GM21447 (cell line): ENCODE data around the gene CADPS.

ENCODE experiments used
- ATAC-seq: cut with Tn5 transposase; IDR thresholded peaks from one replicate; pipeline ENCODE4 v1.9.1; 2021; ENCODE audit not compliant: unreplicated experiment

Gene CADPS

DNA sequence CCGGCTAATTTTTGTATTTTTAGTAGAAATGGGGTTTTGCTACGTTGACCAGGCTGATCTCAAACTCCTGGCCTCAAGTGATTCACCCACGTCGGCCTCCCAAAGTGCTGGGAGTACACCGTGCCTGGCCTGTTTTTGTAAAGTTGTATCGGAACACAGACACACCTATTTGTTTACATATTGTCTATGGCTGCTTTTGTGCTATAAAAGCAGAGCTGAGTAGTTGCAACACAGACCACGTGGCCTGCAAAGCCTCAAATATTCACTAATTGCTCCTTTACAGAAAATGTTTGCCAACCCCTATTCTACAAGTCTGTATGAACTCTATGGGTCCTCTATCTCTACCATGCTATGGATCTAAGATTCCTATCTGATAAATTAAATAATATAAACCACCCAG lies 175.5 kb downstream of the CADPS start:
- ATAC-seq = no peak

DNA sequence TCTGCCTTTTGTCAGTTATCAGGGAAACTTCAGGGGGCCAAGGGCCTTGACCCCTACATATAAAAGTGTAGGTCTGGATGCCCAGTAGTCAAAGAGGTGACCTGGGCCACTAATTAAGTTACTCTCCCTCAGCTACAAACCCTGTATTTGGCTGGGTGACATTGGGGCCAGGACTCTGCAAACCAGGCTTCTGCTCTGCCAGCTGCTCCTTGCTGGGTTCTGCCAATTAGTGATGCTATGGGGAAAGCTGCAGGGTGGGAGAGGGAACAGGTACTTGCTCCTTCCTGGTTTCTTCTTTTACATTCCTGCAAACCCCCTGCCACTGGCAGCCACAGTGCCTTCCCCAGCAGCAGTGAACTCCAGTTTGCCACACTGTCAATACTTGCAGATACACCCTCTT lies 179.2 kb downstream of the CADPS start:
- ATAC-seq = no peak

DNA sequence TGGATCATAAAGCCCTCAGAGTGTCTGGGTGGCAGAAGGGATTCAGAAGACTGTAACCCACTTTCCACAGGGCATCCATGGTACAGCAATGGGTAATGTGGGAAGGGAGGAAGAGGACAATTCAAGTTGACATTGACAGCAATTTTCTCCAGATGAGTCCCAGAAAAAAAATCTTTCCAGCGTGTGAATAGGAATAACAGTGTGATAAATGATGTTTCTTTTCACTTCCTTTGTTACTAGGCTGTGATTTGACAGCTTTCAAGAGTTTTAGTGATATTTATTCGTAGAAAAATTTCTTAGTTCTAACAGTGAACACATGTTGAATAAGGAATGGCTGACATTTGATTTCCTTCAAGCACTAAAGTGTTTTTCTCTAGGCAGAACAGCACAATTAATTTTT lies 186.4 kb downstream of the CADPS start:
- no peak for ATAC-seq

DNA sequence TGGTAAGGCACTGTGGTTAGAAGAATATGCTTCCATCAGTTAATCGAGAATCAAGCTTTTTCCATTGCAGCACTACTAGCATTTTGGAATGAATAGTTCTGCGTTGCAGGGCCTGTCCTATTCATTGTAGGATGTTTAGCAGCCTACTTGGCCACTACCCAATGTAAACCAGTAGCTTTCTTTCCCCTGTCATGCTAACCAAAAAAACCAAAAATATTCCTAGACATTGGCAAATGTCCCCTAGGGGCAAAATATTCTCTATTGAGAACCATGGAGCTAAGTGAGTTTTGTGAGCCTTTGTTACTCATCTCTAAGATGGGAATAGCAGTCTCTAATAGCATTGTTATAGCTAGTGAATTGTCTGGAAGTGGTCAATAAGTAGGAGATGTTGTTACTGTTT lies 187.2 kb downstream of the CADPS start:
- ATAC-seq = no peak

DNA sequence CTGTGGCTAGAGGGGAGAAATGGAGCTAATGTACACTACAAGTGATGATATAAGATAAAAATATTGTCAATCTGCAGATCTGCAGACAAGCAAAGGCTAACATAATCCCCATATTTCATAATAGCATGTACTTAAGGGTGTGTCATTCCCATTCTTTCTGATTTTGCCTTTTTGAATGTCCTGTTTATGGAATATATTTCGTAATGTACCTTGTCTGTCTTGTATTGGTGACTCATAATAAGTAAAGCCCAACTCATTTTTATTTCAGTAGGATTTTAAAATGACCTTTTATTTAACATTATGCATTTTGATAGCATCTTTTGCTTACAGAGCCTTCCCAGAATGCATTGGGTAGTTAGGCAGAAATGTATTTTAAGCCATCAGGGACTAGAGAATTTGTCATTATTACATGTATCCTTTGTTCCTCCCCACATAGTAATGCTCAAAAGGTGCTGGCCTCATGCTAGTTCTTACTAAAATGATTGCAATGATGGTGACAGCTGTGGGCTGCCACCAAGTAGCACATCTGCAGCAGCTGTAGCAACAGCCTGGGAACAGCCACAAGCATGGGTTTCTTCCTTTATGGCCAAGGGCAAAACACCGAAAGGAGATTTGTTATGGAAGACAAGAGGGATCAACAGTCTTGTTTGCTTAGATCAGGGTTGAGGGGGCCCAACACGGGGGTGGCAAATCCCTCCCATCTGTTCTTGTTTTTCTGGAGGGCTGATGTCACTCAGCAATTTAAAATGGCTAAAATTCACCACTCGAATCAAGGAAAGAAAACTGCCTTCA lies 188.5 kb downstream of the CADPS start:
- ATAC-seq = no peak

DNA sequence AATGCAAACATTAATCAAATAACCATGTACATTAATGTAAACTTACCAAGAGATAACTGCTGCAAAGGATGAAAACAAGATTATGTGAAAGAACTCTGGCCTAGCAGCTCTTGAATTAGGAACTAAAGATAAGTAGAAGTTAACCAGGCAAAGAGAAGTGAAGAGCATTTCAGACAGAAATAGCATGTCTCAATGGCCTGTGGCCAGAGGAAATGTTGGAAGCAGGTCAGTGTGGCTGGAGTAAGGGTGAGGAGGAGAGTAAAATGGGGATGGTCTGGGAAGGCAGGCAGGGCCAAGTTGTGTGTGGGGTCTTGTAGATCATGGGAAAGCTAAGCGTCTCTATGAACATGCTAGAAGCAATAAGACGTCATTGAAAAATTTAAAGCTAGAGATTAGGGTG lies 192.4 kb downstream of the CADPS start:
- ATAC-seq = no peak

DNA sequence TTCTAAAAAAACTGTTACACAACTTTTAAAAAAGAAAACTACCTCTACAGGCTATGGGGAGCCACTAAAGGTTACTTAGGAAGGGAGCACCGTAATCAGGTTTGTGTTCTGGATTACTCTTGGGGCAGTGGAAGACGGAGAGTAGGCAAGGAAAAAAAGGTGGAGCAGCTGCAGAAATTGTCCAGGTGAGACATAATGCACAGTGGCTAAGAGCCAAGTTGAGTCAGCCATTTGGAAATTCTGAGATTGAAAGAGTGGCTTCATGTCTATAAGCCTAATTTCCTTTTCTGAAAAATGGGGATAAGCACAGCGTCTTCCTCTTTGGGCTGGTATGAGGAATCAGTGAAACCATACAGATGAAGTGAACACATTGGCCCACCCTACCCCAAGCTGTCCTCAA lies 195.2 kb downstream of the CADPS start:
- no peak for ATAC-seq

DNA sequence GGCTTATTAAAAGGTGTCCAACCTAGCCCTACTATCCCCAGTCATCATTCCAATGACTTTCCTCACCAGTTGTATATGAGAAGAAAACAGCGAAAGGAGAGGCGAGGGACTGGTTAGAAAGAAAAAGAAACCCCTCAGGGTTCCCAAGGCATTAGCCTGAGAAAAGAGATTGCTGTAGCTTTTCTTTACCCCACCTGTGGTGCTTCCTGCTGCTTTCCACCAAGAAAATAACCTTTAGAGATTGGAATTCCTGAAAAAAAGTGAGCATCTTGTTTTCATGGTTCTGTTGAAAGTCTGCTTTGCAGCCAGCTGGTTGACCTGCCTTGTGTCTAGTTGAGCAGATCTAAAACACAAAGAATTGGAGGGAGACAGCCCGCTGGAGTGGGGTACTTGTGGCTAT lies 196.4 kb downstream of the CADPS start:
- no peak for ATAC-seq

DNA sequence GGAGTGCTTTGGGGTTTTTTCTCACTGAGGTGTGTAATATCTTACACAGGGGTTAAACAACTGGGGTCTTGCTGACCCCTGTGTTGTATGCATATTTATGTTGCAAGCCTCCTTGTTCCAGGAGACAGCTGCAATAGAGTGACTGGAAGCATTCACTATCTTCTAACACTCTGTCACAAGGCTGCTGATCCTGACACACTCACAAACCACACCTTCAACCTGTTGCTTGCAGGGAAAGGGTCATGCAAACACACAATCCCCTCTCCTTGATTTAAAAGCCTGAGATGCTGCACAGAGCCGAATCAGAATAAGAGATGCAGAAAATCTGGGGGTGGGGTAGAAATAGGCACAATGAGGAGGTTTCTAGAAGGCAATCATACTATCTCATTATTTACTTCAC lies 197.3 kb downstream of the CADPS start:
- no peak for ATAC-seq

DNA sequence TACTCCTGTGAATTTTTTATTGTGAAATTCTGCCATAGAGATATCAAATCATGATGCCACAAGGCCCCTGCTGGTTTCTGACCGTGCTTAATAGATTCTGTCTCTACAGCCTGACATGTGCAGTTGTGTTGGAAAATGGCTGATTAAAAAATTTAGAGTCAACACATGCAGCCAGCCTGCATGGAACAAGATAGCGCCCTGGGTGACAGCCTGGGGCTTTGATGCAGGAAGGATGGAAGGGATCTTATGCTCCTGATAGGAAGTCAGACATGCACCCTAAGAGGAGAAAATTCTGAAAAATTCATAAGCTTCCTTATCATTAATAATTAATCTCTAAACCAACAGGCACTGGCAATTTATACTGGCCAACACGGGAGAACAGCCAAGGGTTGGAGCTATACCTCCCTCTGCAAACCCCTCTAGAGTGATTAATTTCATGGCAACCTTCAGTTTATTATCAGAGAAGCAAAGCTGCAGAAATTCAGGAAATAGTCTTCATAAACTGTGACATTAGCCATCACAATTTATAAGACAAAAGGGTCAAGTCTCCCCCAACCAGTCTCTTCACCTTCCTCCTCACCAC lies 198.4 kb downstream of the CADPS start:
- ATAC-seq = no peak

DNA sequence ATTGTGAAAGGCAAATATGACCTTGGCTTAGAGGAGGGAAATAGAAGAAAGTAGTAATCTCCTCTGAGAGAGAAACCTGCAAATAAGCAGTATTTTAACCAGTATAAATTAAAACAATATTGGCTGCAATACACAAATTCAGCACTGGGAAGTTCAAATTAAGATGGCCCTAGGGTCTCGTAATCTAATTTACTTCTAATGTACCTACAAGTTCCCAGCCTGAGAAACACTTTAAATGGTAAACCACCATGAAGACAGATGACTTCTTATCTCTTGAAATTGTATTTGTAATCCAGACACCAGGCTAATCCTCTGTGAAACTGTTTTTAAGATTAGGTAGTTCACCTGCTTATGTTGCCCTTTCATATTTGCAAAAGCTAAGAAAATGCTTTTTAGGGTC lies 199.7 kb downstream of the CADPS start:
- no peak for ATAC-seq

DNA sequence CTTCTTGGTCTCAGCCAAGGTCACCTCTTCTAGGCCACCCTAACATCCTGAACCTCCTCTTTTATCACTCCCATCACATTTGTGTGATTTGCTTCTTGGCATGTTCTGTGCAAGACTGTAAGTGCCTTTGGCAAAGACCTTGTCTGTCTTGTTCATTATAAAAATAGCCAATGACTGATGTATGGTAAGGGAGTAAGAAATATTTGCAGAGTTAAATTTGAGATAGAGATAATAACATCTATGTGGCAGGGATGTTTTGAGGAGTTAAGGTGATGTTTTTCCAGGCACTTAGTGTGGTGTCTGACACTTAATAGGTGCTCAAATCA lies 202.3 kb downstream of the CADPS start:
- ATAC-seq = no peak

DNA sequence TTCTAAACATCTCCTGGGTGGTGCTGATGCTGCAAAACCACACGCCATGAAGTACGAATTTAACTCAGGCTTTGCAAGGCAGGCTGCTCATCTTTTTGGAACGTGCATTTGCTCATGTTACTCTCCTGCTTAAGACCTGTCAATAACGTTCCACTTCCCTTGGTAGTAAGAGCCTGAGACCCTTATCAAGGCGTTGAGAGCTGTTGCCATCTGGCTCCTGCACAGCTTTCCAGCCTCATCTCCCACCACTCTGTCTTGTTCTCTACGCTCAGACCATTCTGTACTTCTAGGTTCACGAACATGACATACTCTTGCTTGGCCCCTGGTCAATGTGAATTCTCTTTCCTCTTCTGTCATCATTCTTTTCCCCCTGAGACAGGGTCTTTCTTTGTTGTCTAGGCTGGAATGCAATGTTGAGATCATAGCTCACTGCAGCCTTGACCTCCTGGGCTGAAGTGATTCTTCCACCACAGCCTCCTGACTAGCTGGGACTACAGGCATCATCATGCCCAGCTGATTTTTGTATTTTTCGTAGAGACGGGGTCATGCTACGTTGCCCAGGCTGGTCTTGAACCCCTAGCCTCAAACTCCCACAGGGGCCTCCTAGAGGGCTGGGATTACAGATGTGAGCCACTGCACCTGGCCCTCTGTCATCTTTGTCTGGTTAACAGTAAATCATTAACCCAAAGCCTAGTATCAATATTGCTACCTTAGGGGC lies 202.8 kb downstream of the CADPS start:
- peak; percentile 75 for ATAC-seq

DNA sequence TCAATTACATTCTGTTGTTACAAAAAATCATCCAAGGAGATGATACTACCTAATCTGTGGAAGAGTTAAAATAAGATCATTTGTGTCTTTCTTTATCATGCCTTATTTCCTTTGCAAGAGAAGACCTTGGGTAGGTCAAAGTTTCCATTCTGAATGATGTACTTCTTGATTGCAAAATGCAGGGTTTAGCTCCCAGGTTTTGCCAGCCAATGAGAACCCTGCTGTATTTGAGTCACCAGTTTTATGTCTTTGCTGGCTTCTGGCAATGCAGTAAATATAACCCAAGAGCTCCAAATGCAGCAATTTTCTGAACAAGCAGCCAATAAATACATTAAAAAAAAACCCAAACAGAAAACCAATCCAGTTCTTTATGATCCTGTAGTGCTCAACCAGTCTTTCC lies 204.9 kb downstream of the CADPS start:
- ATAC-seq = no peak

DNA sequence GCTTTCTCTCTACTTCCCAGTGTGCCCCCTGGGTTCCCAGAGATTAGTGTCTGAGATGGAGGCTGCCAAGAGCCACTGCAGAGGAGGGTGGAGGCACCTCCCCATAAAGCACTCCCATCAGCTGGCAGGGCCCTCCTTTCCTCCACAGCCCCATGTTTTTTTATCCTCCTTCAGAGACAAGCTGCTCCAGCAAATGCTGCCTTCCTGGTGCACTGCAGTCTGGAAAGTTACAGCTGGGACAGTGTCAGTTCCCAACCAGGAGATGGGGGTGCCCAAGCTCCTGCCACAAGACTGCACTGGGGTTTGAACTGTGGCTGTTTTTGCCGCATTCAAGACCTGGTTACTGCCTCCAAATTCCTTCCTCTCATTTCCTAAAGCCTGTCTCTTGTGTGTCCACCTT lies 206.1 kb downstream of the CADPS start:
- ATAC-seq = no peak

DNA sequence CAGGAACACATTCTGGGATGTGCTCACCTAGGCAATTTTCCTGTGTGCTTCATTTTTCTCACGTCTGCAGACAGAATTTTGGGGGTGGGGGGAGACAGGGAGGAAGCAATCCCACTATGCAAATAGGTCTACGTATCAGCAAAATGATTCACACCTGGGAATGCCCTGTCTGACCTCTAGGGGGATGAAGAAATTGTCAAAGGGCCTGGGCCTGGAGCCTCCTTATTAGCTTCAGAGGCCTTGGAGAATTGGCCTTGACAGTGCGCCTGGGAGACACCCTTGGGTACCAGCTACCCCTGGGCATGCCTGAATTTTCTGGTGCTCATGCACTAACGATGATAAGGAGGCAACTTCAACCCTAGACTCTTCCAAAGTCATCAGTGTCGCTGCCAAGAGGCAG lies 207.5 kb downstream of the CADPS start:
- no peak for ATAC-seq

DNA sequence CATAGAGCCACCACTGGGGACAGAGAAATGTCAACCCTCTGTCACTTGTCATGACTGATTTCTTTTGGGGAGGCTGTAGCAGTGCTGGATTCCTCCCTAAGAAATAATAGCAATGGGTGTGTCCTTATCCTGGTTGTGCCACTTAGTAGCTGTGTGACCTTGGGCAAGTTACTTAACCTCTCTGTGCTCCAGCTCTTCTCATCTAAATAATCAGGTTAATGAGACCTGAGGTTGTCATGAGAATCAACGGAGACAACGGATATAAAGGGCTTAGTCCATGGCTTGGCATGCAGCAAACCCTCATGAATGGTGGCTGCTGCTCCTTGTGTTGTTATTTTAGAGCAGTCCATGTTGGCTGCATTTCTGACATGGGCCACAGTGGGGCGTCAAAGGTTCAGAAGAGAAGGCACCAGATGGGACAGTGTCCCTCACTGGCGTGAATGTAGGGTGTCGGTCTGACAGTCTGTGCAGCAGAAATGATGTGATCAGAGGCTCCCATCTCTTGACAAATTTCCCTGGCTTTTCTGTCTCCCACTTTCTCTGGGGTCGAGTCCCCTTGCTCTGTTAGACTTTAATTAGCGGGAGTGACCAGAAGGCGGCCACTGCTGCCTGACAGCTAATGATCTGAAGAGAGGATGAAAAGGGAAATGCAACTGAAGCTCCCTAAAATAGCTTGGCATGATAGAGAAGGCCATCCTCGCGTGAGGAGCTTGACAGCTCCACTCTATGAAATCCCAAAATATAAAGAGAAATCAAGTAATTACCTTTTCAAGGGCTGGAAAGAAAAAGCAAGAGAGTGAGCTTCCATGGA lies 209.4 kb downstream of the CADPS start:
- ATAC-seq = peak; percentile 85

DNA sequence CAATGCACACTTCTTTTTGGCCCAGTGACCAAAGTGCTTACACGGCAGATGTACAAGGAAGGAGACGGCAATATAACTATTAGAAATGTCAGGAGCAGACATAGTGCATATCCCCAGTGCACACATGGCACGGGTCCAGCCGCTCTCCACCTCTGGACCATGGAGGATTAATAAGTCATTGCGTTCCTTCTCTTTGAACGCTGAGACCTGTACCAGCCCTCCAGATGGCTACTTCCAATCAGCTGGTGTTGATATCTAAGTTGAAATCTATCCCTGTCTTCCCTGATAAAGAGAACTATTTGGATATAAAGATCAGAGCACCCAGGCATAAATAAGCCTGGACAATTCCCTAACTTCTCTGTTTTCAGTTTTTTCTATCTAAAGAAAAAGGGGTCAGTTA lies 212.5 kb downstream of the CADPS start:
- ATAC-seq = no peak

DNA sequence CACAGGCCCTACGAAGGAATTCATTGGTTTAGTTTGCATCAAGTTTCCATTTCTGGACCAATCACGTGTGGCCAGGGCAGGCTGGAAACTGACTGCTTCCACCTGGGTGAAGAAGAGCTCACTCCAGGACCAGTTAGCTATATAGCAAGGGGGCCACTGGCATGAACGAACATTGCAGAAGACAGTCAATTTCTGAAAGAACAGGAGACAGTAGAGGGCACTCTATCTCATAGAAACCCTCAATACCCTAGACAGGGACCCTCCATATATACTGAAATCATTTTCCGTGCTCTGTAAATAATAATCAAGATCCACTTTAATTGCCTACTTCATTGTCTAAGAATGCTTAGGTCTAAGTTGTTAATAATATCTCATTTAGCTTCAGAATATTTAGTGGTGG lies 215.6 kb downstream of the CADPS start:
- ATAC-seq = no peak

DNA sequence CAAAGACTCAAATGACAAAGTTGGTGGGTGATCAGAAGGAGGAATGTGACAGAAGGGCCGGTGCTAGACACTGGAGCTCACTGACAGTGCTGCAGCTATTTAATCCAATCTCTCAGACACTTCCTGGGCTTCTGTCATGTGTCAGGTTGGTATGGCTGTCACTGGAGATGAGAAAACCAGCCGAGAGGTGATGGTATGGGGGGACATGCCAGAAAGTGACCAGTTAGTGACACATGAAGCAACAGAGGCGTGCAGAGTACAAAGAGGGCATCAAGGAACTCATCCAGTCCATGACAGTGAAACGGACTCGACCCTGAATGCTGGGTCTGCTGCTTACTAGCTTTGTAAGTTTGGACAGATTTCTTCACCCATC lies 219.5 kb downstream of the CADPS start:
- ATAC-seq = no peak

DNA sequence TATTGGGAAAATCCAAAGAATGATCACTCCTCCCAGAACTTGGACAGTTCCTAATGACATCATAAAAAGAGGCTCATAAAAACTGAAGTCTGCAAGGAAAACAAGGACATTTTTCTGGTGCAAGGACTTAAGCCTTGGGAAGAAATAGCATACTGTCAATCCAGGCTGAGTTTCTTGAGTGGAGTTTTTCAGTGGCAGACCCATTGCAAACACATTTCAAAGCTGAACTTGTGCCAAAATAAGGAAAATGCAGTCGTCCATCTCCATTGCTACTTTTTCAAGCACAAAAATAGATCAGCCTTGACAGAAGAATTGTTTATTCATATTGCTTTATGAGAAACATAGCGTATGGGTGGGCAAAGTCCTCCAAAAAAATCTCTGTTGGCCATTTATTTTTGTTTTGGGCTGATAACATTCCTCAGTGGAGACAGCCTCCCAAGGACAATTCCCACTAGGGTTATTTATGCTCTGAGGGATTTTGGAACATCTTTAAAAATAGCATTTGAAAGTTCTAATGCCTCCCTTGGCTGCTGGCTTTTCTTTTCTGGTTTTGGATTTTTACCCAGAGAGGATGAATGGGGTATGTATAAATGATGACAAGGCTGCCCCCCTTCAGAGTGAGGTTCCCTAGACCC lies 220.0 kb downstream of the CADPS start:
- ATAC-seq = no peak
